Measurements from ENCODE around the gene LRRC1.

LRRC1 gene

DNA sequence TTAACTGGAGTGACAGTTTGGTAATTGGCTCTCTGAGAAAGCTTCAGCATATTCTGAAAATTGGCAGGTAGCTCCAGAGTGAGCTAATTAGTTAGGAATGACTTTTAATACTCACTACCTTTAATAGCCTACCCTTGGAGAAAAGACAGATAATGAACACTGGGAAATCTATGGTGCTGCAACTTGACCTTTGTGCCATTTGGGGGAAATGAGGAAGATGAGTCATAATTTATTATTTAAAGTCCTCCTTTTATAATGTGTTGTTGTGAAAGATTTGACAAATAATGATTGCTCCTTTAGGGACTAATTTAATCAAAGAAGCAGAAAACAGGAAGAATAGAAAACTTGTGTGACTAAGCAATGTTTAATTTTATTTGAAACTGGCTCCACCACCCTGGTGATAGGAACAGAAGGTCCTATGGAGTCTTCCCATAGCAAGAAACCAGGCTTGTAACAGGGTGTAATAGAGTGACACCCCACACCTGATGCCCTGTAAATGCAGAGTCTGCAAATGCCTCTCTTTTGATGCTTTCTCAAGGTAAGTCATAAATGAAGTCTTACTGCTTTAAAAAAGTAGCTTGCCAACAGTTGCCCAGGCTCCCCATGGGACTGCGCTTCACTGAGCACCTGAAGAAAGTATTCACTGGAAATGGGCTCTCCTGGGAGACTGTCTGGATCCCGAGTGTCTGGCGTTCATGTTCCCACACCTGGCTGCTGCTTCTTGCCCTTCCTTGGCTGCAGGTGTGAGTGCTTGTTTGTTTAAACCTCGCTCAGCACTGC, 134.4 kb downstream of the LRRC1 start:
- DNase-seq, result no peak

GRCh38 chr6:53929821-53930120, 135.0 kb downstream of the LRRC1 start:
- DNase-seq, result no peak

GRCh38 chr6:53930330-53930729, 135.5 kb downstream of the LRRC1 start:
- DNase-seq, result no peak

DNA sequence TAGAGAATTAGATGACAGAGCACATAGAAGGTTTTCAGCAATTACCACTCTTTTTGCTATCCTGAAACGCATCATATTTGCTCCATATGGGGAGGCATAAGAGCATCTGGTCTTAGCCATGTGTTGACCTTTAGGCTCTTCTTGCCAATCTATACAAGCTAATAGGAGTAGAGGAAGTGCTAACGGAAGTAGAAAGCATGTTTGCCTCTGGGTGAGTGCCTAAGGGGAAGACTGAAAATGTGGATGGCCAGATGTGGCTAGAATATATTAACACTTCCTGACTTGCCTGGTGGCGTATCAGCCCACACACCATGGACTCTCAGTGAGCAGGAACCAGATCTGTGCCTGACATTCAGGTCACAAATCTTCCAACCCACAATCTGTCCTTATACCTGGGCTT, 136.3 kb downstream of the LRRC1 start:
- DNase-seq, result no peak

DNA sequence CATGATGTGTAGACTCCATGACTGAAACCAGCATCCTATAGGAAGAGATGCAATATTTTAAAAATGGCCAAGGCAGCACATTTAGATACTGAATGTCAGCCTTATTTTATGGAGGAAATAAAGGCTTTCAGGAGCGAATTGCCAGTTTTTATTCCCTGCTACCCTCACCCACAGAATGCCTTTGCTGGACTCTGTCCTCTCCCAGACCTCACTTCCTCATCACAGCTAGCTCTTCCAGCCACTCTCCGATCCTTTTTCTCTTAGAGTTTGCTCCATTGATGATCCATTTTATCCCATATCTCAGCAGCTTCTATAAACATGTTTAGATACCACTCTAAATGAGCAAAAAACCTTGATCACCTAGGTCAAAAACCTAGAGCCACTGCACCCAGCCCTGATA, 137.7 kb downstream of the LRRC1 start:
- no peak for DNase-seq

DNA sequence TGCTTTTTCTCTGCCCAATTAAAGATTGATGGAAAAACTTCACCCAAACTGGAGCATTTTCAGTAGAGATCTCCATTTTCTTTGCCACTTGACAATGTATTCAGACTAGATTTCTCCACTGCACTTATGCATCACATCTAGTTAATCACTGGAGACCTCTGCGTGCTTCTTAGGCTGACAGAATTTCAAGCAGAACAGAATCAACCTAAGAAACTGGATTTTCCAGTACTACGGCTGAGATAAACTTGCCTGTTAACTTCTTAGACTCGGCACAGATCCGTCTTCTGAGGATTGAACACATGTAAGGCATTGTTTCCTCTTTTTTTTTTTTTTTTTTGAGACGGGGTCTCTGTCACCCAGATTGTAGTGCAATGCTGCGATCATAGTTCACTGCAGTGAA, 139.2 kb downstream of the LRRC1 start:
- DNase-seq, result no peak

- DNase-seq, result no peak
These were observed 142.7 kb downstream of the LRRC1 start for GRCh38 chr6:53937461-53937860.

GRCh38 chr6:53938810-53939209, 144.0 kb downstream of the LRRC1 start:
- no peak for DNase-seq

- no peak for DNase-seq
These were observed 145.0 kb downstream of the LRRC1 start for GRCh38 chr6:53939830-53940229.

DNA sequence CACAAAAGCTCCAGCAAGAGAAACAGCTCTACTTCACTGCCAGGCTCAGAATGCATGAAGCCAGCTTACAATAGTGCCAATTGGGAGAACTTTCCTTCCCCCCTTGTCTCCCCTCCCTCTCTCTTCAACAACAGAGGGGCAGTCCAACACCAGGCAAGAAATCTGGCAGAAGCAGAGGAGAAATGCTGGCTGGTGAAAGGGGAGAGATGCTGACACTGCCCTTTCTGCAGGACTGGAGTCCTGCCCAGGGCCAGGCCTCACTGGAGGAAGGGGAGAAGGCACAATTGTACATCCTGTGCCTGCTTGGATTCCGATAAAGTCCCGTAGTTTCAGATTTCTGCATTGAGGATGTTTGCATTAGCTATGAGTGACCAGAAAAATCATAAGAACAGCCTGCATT, 148.6 kb downstream of the LRRC1 start:
- DNase-seq, result no peak

DNA sequence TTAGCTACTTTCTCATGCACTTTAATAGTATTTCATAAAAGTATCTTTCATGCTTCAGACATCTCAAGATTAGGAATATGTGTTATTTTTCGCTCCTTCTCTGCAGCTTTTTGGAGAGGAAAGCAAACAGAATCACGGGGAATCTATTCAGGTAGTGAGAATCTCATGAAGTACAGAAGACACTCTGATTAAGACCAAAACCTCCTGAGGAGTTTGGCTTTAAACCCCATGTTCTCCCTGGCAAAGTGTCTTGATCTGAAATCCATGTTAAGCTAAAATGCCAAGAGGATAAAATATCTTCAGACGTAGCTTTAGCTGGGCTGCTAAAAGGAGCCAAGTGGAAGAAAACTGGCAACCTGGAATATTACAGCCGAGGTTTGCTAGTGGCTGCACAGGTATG, 149.3 kb downstream of the LRRC1 start:
- no peak for DNase-seq

DNA sequence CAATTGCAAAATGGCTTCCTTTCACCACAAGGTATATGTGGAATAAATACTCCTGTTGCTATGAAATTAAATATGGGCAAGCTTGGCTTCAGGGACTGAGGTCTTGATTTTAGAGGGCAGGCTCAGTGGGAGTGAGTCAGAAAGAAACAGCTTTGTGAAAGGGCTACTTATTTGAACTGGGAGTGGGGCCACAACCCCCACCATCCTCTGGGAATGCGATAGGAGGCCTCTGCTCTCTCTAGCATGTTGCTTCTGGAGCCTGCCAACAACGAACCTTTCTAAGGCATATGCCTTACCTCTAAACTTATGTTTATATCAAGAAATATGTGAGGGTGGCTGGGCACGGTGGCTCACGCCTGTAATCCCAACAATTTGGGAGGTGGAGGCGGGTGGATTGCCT, 149.7 kb downstream of the LRRC1 start:
- DNase-seq, result no peak

DNA sequence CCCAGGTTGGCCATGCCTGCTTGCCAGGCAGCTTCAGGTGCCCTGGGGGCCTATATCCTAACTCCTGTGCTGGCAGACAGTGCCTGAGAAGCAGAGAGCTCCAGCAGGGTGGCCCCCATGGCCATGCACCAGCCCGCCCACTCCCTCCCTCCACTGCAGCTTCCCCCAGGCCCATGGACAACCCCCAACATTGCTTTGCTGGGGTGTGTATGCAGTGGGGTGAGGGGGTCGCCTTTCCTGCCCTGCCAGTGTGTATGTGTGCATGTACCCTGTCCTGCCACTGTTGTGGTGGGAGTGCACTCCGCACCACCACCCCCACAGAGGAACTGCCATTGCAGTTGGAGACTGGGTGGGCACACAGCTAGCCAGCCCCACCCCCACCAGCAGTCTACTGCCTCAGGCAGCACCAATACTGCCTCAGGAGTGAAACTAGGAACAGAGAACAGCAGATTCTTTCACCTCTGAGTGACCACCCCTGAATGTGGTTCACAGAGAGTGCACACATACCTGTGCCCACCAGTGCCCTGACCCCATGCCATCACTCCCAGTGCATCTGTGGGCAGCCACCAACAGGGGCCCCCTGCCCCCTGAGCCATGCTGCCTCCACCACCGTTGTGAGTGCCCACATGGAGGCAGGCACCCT, 151.1 kb downstream of the LRRC1 start:
- no peak for DNase-seq

- no peak for DNase-seq
These were observed 153.0 kb downstream of the LRRC1 start for GRCh38 chr6:53947780-53948179.

DNA sequence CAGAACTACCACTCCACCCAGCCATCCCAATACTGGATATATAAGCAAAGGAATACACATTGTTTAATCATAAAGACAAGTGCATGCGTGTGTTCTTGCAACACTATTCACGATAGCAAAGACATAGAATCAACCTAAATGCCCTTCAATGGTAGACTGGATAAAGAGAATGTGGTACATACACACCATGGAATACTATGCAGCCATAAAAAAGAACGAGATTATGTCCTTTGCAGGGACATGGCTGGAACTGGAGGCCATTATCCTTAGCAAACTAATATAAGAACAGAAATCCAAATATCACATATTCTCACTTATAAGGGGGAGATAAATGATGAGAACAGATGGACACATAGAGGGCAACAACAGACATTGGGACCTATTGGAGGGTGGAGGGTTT, 156.6 kb downstream of the LRRC1 start:
- DNase-seq, result no peak

GRCh38 chr6:53956068-53956711, 161.4 kb downstream of the LRRC1 start:
- no peak for DNase-seq

- DNase-seq, result no peak
These were observed 162.0 kb downstream of the LRRC1 start for GRCh38 chr6:53956804-53957203.

DNA sequence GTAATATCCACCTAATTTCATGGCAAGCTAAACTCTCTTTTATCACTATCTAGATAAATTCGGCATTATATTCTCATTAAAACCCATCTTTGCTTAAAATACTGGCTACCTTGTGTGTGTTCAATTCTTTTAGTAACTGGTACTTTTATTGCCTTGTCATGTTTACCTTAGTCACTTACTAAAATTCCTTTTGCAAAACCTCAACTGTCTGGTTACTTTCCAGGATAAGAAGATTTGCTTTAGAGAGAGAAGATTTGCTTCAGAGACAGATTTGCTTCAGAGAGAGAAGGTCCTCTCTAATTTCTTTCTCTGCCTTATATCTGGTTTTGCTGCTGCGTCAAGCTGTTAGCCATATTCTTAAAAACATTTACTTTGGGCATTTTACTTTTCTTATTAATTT, 164.9 kb downstream of the LRRC1 start:
- no peak for DNase-seq

GRCh38 chr6:53960311-53960710, 165.5 kb downstream of the LRRC1 start:
- DNase-seq, result no peak

DNA sequence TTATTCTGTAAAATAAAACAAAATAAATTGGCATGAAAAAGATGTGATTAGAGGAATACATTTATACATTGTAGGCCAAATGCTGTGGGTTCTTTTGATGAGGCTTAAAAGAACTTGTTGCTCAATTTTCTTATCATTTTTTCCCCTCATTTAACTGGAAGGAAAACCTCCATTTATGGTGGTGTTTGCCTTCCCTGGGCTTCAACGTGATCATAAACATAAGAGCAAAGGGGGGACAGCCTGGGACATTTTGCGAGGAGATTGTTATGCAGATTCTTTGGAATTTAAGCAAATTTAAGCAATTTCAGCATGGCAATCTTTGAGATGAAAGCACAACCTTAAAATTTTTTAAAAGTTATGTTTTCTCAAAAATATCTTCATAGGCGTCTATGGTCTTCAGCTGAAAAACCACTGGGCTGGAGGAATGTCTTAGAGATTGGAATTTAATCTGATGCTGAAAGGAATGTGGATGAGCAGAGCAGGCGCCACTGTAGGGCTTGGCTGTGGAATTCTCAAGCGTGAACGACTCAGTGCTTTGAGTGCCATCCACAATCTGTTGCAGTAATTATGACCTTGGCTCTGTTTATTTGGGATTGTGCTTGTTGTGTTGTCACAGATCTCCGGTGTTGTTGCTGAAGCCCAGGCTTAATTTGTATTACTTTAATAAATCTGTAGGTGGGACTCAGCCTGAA, 167.0 kb downstream of the LRRC1 start:
- no peak for DNase-seq

DNA sequence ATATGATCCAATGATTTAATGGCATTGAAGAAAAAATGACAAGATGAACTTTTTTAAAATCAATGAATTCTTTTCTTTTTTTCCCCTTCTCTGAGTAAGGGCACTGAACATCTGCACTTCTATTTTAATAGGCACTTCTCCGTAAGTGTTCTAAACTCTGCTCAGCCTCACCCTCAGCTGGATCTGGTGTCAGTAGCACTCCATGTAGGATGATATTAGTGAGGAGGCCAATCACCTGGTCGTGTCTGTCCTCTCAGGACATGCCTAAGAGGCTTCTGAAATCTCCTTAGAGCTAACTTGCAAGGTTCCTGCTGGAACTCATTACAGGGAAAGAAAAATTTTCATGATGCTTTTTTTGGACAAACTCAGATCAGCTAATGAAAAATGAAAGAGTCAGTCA, 167.8 kb downstream of the LRRC1 start:
- DNase-seq, result no peak

GRCh38 chr6:53967415-53967814, 172.6 kb downstream of the LRRC1 start:
- no peak for DNase-seq
